Measurements from ENCODE around the gene LTBP3. TPM values are rescaled to one million over a fixed set of nuclear protein-coding genes. Genes with fewer than 3 reads are reported as not detected.
A peak's percentile ranks its signal among the peaks of the same experiment; 100 is the strongest.

Gene LTBP3
- total and polyA plus RNA-seq, 2 experiments from 2014 or later: 53.7 to 85.3 TPM

DNA sequence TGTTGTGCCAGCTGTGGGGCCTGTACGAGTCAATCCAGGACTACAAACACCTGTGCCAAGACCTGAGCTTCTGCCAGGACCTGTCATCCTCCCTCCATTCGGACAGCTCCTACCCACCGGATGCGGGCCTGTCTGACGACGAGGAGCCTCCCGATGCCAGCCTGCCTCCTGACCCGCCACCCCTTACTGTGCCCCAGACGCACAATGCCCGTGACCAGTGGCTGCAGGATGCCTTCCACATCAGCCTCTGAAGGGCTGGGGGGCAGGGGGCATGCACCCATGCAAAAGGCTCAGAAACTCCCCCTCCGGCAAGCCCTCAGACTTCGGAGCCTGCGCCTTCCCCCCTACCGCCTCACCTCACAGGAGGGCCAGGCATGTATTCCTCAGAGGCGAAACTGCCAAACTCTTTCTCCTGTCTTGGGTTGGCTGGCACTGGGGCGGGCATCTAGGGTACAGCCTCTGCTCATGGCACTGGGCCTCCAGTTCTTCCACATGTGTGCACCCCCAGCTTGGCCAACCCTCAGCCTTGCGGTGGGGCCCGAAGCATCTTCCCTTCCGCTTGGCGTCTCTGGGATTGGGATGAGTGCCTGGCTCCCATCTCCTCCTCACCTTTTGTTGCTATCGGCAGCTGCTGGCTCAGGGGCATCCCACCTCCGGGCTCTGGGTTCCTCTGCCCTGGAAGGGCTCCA is 15.4 kb upstream of the LTBP3 start:
- H3K4me2 ChIP-seq: peak overlapping the region; percentile 98
- H3K9me3 ChIP-seq (ENCODE audit: low read depth): no peaks in the 10 kb centered on the region
- H2AFZ ChIP-seq: no peak overlapping the region
- TF ChIP-seq EZH2phosphoT487 (IDR thresholded peaks at IDR 0.05; ENCODE audit: low read depth, severe bottlenecking, unreplicated experiment): no peak
- no peak for TF ChIP-seq EZH2 (IDR thresholded peaks at IDR 0.05; ENCODE audit: borderline replicate concordance)
- TF ChIP-seq, protein P1, sequence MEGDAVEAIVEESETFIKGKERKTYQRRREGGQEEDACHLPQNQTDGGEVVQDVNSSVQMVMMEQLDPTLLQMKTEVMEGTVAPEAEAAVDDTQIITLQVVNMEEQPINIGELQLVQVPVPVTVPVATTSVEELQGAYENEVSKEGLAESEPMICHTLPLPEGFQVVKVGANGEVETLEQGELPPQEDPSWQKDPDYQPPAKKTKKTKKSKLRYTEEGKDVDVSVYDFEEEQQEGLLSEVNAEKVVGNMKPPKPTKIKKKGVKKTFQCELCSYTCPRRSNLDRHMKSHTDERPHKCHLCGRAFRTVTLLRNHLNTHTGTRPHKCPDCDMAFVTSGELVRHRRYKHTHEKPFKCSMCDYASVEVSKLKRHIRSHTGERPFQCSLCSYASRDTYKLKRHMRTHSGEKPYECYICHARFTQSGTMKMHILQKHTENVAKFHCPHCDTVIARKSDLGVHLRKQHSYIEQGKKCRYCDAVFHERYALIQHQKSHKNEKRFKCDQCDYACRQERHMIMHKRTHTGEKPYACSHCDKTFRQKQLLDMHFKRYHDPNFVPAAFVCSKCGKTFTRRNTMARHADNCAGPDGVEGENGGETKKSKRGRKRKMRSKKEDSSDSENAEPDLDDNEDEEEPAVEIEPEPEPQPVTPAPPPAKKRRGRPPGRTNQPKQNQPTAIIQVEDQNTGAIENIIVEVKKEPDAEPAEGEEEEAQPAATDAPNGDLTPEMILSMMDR (IDR thresholded peaks at IDR 0.05; ENCODE audit: poor library complexity): no peak
- H3K27ac ChIP-seq: peak overlapping the region; percentile 61
- H3K9me2 ChIP-seq (replicated peaks; ENCODE audit: insufficient read depth): no peaks in the 10 kb centered on the region
- no peak overlapping the region for H3K4me3 ChIP-seq
- 72% methylated on average over 21 of the region's 22 CpGs for WGBS (ENCODE audit: low lambda C conversion rate, missing lambda C conversion rate)
- peaks cover 39% of the 10 kb centered on the region for H3K79me2 ChIP-seq
- no peaks in the 10 kb centered on the region for H3K27me3 ChIP-seq
- no peak for DNase-seq (ENCODE audit: low spot score)
- H4K20me1 ChIP-seq (ENCODE audit: insufficient read depth, poor library complexity, severe bottlenecking): peaks cover 19% of the 10 kb centered on the region
- no peaks in the 10 kb centered on the region for H3K36me3 ChIP-seq (replicated peaks; ENCODE audit: insufficient read depth, low read depth)
- peaks cover 66% of the 10 kb centered on the region for H3K4me1 ChIP-seq (ENCODE audit: insufficient read depth)

DNA sequence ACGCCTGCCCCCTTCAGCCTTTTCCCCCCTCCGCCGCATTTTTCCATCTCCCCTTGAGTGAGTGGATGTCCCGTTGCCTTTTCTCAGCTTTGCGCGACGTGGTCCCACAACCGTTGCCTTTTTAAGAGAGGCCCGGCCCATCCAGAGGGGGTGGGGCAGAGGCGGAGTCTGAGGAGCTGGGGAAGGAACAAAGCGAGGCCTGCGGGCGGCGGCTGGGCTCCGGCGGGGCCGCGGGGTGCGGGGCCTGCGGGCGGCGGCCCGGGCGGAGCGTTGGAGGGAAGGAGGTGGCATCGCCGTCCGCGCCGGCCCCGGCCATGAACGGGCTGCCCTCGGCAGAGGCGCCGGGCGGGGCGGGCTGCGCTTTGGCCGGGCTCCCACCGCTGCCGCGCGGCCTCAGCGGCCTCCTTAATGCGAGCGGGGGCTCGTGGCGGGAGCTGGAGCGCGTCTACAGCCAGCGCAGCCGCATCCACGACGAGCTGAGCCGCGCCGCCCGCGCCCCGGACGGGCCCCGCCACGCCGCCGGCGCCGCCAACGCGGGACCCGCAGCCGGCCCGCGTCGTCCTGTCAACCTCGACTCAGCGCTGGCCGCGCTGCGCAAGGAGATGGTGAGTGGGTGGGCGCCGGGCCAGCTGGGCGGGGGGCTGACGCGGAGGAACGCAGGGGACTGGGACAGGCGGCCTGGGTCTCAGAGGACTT is 14.3 kb upstream of the LTBP3 start, which contains the start of gene FAM89B:
FAM89B (plus strand) TSS at position 183 of the 696 bp plus-strand sequence; CDS start at position 315, 132 bp downstream.
- Histone ChIP-seq H3K4me2 (peak within 1 kb of the TSS; percentile 98), H3K79me2 (peaks cover 49% of the 10 kb centered on the region), H4K20me1 (ENCODE audit: insufficient read depth, poor library complexity, severe bottlenecking) (peaks cover 19% of the 10 kb centered on the region), H3K27ac (peak within 1 kb of the TSS; percentile 57), H3K9me2 (replicated peaks; ENCODE audit: insufficient read depth) (no peaks in the 10 kb centered on the region), H3K9me3 (ENCODE audit: low read depth) (no peaks in the 10 kb centered on the region), H2AFZ (no peak within 1 kb of the TSS), H3K4me3 (peak within 1 kb of the TSS; percentile 73), H3K27me3 (no peaks in the 10 kb centered on the region), H3K36me3 (replicated peaks; ENCODE audit: insufficient read depth, low read depth) (no peaks in the 10 kb centered on the region), H3K4me1 (ENCODE audit: insufficient read depth) (peaks cover 62% of the 10 kb centered on the region)
- DNase-seq (ENCODE audit: low spot score): peak; percentile 93
- WGBS (ENCODE audit: low lambda C conversion rate, missing lambda C conversion rate): 1% methylated on average over 41 of the region's 86 CpGs
- TF ChIP-seq, protein P1 (IDR thresholded peaks at IDR 0.05; ENCODE audit: poor library complexity): no peak
- no peak for TF ChIP-seq EZH2phosphoT487 (IDR thresholded peaks at IDR 0.05; ENCODE audit: low read depth, severe bottlenecking, unreplicated experiment)
- TF ChIP-seq EZH2 (IDR thresholded peaks at IDR 0.05; ENCODE audit: borderline replicate concordance): no peak

DNA sequence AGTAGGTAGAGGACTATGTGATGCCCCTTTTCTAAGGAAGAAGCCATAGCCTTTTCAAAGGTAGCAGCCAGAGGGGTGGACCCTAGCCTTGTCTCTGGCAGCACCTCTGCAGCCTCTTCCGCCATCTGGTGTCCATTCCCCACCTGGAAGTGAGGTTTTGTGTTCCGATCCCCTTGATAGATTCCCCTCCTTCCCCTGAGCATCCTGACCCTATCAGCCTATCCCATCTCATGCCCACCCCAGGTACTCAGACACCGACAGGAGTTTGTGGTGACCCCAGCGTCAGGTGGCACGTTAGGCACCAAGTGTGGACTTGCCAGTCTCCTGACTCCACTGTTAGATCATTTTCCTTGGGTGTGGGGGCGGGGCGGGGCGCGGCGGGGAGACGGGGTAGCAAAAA is 13.8 kb upstream of the LTBP3 start:
- Histone ChIP-seq H3K9me3 (ENCODE audit: low read depth) (no peaks in the 10 kb centered on the region), H3K27ac (peak overlapping the region; percentile 57), H3K36me3 (replicated peaks; ENCODE audit: insufficient read depth, low read depth) (no peaks in the 10 kb centered on the region), H3K27me3 (no peaks in the 10 kb centered on the region), H4K20me1 (ENCODE audit: insufficient read depth, poor library complexity, severe bottlenecking) (peaks cover 19% of the 10 kb centered on the region), H3K9me2 (replicated peaks; ENCODE audit: insufficient read depth) (no peaks in the 10 kb centered on the region), H3K4me1 (ENCODE audit: insufficient read depth) (peaks cover 56% of the 10 kb centered on the region), H2AFZ (no peak overlapping the region), H3K4me3 (peak overlapping the region; percentile 32), H3K4me2 (peak overlapping the region; percentile 98), H3K79me2 (peaks cover 55% of the 10 kb centered on the region)
- TF ChIP-seq EZH2 (IDR thresholded peaks at IDR 0.05; ENCODE audit: borderline replicate concordance) (no peak), EZH2phosphoT487 (IDR thresholded peaks at IDR 0.05; ENCODE audit: low read depth, severe bottlenecking, unreplicated experiment) (no peak)
- TF ChIP-seq, protein P1 (IDR thresholded peaks at IDR 0.05; ENCODE audit: poor library complexity): peak; percentile 44
- WGBS (ENCODE audit: low lambda C conversion rate, missing lambda C conversion rate): 7% methylated on average over 10 of the region's 11 CpGs
- DNase-seq (ENCODE audit: low spot score): peak; percentile 70
